NCI-H1417 treated with DMSO at 0.1 percent for 48 hours (cell line): ENCODE data around the gene CPA1.

Experiments used
- DNase-seq: peaks from one replicate; lab custom pipeline; 2025; lab: John Stamatoyannopoulos, UW

The CPA1 gene

DNA sequence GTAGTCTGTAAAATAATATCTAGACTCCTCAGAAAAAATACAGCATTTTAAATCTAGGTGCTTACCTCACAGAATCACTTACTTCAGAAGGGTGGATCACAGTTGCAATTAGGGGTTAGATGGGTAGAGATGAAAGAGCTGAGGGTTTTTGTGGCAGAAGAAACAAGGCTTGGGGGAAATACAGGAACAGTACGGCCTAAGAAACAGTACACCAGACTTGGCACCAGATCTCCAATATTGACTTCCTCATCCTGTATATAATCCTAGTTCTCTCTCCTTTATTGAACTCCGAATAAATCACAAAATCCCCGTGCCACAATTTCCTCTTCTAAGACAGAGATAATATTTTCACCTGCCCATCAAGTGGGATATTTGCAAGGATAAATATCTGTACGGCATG lies 46.3 kb downstream of the CPA1 start:
- DNase-seq = no peak

DNA sequence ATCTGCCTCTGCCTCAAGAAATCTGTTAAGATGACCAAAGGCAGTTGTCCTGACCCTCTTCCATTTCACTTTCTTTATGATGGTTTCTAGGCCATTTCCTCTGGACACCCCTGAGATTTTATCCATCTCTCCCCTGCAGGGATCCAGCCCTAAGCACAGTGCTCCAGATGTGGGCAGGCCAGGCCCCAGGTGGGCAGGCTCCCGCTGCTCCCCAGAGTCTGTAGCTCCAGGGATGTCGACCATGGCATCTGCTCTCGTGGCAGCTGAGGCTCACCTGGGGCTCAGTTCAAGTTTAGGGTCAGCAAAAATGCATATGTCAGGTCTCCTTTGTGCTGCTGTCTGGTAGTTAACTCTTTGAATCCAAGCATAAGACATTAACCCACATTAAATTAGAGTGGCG lies 48.7 kb downstream of the CPA1 start:
- DNase-seq = no peak

- DNase-seq = no peak
These were observed 49.8 kb downstream of the CPA1 start for GRCh38 chr7:130430115-130430514.

DNA sequence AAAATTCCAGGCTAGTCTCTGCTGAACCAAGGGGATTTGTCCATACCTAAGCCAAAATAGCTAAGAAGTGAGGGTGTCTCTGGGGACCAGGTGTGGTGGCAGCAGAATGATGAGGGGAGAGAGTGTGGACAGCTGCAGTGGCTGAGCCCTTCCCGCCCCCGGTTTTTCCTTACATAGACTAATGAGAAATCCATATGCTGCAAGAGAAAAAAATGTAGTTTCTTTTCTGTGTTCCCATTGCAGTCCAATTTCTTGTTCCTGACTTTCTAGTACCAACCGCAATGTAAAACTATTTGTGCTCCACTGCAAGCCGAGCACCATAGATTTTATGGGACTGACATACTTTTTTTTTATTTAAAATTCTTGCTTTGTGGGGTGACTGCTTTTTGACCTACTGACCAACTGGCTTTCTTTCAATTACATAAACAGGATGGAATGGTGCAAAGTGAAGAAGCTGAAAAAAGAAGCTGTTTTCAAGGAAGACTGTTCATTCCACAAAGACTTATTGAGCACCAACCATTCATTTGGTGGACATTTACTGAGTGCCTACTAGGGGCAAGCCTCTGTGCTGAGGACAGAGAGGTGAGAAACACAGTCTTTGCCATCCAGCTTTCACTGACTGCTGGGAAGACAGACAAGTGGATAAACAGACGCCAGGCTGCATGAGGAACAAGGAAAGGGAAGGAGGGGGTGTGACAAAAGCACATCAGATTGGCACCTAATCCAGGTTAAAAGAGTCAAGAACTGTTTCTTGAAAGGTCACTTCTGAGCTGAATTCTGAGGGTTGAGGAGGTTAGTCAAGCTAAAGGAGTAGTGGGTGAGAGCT lies 50.8 kb downstream of the CPA1 start:
- DNase-seq = peak; percentile 44

GRCh38 chr7:130432886-130433285 lies 52.6 kb downstream of the CPA1 start:
- DNase-seq = no peak

- DNase-seq = no peak
These were observed 53.0 kb downstream of the CPA1 start for GRCh38 chr7:130433301-130433700.

DNA sequence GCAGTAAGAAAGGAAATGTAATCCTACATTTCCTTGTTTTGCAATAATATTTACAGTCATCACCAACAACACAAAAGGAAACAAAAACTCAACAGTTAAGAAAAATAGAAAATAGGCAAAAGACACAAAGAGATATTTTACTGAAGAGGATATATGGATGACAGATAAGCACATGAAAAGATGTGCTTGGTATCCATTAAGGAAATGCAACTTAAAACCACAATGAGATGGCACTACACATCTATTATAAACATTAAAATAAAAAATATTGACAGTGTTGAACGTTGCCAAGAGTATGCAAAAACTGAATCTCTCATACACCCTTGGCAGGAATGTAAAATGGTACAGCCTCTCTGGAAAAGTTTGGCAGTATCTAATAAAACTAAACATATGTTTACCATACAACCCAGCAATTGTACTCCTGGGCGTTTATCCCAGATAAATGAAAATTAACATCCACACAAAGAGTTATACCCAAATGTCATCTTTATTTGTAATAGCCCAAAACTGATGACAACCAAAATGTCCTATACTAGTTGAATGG lies 55.1 kb downstream of the CPA1 start:
- DNase-seq = no peak

DNA sequence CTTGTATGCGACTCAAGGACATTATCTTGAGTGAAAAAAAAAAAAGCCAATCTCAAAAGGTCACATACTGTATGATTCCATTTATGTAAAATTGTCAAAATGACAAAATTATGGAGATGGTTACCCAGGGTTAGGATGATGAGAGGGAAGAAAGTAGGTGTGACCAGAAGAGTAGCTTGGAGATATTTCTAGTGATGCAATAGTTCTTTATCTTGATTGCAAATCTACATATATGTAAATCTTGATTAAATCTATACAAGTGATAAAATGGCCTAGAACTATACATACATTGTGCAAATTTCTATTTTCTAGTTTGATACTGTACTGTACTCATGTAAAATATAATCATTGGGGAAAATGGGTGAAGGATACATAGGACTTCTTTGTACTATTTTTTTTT lies 56.0 kb downstream of the CPA1 start:
- DNase-seq = no peak
